Adrenal gland (tissue), 12 donors: ENCODE measurements around the gene TSPEAR. TPM values are rescaled to one million over a fixed set of nuclear protein-coding genes. Genes with fewer than 3 reads are reported as not detected.

Experiments used
- DNase-seq, 7 donors: peaks; one replicate each; pipeline ENCODE4 v3.0.0-alpha.2; 2019 to 2020
- H3K27ac ChIP-seq, 5 donors: fragments of 200-600 bp; sonication (generic) in 4 of 5; 1 replicate in 3 of 5; 2 replicates in 2 of 5; pipeline versions ENCODE4 v1.5.1 to v1.8.0; 2016 to 2020; ENCODE audit warnings: mild to moderate bottlenecking in 1 of 5
- H3K27me3 ChIP-seq: fragments of 200-600 bp; 2 replicates; pipeline ENCODE4 v1.8.0; 2021
- H3K36me3 ChIP-seq, 2 donors: fragments of 200-600 bp; replicated peaks in 1 of 2; 1 replicate in 1 of 2; 2 replicates in 1 of 2; pipeline versions ENCODE4 v1.5.1 to v1.8.0; 2018 to 2022
- H3K4me1 ChIP-seq, 2 donors: fragments of 200-600 bp; replicated peaks in 1 of 2; 1 replicate in 1 of 2; 2 replicates in 1 of 2; pipeline versions ENCODE4 v1.5.1 to v1.8.0; 2018 to 2021
- H3K4me3 ChIP-seq, 4 donors: fragments of 200-600 bp; sonication (generic) in 3 of 4; one replicate each; pipeline ENCODE4 v1.5.1; 2016 to 2018
- H3K9me3 ChIP-seq, 3 donors: fragments of 200-600 bp; sonication (generic) in 1 of 3; replicated peaks in 1 of 3; 1 replicate in 2 of 3; 2 replicates in 1 of 3; pipeline versions ENCODE4 v1.5.1 to v1.8.0; 2016 to 2021
- CTCF ChIP-seq, 6 experiments: fragments of 450-650 bp in 4 of 6; fragments of 200-600 bp in 2 of 6; sonication (generic) in 1 of 6; IDR thresholded peaks; 1 replicate in 5 of 6; 2 replicates in 1 of 6; pipeline versions ENCODE4 v1.5.1 to v1.8.0; 2016 to 2021; ENCODE audit warnings: antibody characterized with exemption in 6 of 6, mild to moderate bottlenecking in 2 of 6, moderate library complexity in 1 of 6
- POLR2A ChIP-seq, 2 donors: fragments of 450-650 bp; IDR thresholded peaks; one replicate each; pipeline ENCODE4 v1.6.1; 2017; ENCODE audit warnings: antibody characterized with exemption in 2 of 2, mild to moderate bottlenecking in 2 of 2, moderate library complexity in 1 of 2
- WGBS, 4 donors: extraction: QIAGEN DNeasy Blood & Tissue Kit in 2 of 4; methylation state at CpG; one replicate each; pipeline versions ENCODE4 v1.1.5 to v1.1.7; 2013 to 2017; 5-methylcytosine and 5-hydroxymethylcytosine counted together
- intact Hi-C, 2 donors: fragments of 100-400 bp; cut with DNase I; formaldehyde crosslinking; loops; one replicate each; pipeline versions ENCODE4 v1.14.1 to v1.15.0; 2022 to 2023
- polyA plus RNA-seq, 3 donors: library from polyadenylated mRNA; stranded (reverse); fragments of 200-250 nt in 2 of 3; fragments of 350-450 nt in 1 of 3; fragmentation: Illumina TruSeq in 1 of 3; extraction: RNeasy Lipid Tissue Mini Kit (QIAGEN cat#74804) in 1 of 3; gene quantifications; one replicate each; pipeline ENCODE4 v1.2.3, GENCODE V29; 2013 to 2014
- total RNA-seq, 9 donors: library from RNA; depleted of rRNA in 4 of 9; stranded (reverse); fragments of >200 nt in 4 of 9; fragments of 120-200 nt in 1 of 9; fragmentation: NEBNext Ultra II Directional in 1 of 9; extraction: Animal tissue kit (Norgen Biotek cat#: 25700) in 1 of 9; gene quantifications; one replicate each; pipeline versions ENCODE4 v1.1.0 to v1.2.4, GENCODE V29; 2013 to 2023
- donor health status: healthy with polysubstance abuse.
- donor health status: Bipolar disorder and iron deficiency.
- donor health status: DM: yes; HTN: yes; CAD: no.
- donor health status: DM: no; HTN: no; CAD: no.
- donor health status: DM: no; HTN: no; CAD: no.
- donor health status: DM: yes; HTN: yes; CAD: no.

TSPEAR gene
- total and polyA plus RNA-seq, 12 donors, result not detected

DNA sequence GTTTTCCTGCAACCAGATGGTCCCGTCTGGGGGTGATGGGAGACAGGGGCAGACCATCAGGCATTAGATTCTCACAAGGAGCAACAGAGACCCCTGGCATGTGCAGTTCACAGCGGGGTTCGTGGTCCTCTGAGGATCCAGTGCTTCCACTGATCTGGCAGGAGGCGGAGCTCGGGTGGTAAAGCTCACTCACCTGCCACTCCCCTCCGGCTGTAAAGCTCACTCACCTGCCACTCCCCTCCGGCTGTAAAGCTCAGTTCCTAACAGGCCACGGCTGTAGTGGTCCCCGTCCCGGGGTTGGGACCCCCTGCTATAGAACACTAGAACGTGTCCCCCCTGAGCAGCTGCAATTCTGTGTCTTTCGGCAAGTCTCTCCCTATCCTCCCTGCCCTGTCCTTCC is 9.8 kb downstream of the TSPEAR start:
- no peak overlapping the region for H3K27ac ChIP-seq
- no peak overlapping the region for H3K4me3 ChIP-seq
- H3K27me3 ChIP-seq, result peaks cover 60% of the 10 kb centered on the region
- intact Hi-C loops, result no loop called here
- no peaks in the 10 kb centered on the region for H3K9me3 ChIP-seq
- peak in 1 of 7 donors; percentile 24 for DNase-seq
- TF ChIP-seq POLR2A (IDR thresholded peaks at IDR 0.05) (no peak), CTCF (IDR thresholded peaks at IDR 0.05) (no peak)
- H3K4me1 ChIP-seq, result no peaks in the 10 kb centered on the region
- no peaks in the 10 kb centered on the region for H3K36me3 ChIP-seq
- WGBS, 4 donors, result 31 to 39% (median 35%) methylated on average over 12 of the region's 12 CpGs

DNA sequence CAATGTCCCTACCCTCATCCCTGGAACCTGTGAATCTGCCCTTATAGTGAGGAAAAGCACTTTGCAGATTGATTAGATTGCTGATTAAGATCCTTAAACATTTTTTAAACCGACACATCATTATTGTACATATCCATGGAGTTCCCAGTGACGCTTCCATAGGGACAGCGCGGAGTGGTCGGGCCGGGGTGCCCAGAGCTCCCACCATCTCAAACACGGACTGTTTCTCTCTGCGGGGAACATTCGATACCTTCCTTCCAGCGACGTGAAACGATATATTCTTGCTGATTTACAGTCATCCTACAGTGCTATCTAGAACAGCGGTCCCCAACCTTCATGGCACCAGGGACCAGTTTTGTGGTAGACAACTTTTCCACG is 10.4 kb downstream of the TSPEAR start:
- intact Hi-C loops, result no loop called here
- no peaks in the 10 kb centered on the region for H3K36me3 ChIP-seq
- DNase-seq, result peak in 1 of 7 donors; percentile 13
- TF ChIP-seq CTCF (IDR thresholded peaks at IDR 0.05), result no peak
- TF ChIP-seq POLR2A (IDR thresholded peaks at IDR 0.05), result no peak
- H3K27ac ChIP-seq, result no peak overlapping the region
- H3K4me3 ChIP-seq, result no peak overlapping the region
- no peaks in the 10 kb centered on the region for H3K9me3 ChIP-seq
- 69 to 81% (median 75%) methylated on average over 14 of the region's 14 CpGs for WGBS, 4 donors
- H3K4me1 ChIP-seq, result no peaks in the 10 kb centered on the region
- H3K27me3 ChIP-seq, result peaks cover 60% of the 10 kb centered on the region

GRCh38 chr21:44700101-44701022 is 11.0 kb downstream of the TSPEAR start:
- Histone ChIP-seq H3K36me3 (no peaks in the 10 kb centered on the region), H3K4me1 (no peaks in the 10 kb centered on the region), H3K27ac (no peak overlapping the region), H3K27me3 (peaks cover 57% of the 10 kb centered on the region), H3K9me3 (no peaks in the 10 kb centered on the region), H3K4me3 (no peak overlapping the region)
- 31 to 49% (median 41%) methylated on average over 13 to 21 of the region's 21 CpGs for WGBS, 4 donors
- no peak for TF ChIP-seq CTCF (IDR thresholded peaks at IDR 0.05)
- TF ChIP-seq POLR2A (IDR thresholded peaks at IDR 0.05), result no peak
- intact Hi-C loops, result no loop called here
- peak in 1 of 7 donors; percentile 11 for DNase-seq

DNA sequence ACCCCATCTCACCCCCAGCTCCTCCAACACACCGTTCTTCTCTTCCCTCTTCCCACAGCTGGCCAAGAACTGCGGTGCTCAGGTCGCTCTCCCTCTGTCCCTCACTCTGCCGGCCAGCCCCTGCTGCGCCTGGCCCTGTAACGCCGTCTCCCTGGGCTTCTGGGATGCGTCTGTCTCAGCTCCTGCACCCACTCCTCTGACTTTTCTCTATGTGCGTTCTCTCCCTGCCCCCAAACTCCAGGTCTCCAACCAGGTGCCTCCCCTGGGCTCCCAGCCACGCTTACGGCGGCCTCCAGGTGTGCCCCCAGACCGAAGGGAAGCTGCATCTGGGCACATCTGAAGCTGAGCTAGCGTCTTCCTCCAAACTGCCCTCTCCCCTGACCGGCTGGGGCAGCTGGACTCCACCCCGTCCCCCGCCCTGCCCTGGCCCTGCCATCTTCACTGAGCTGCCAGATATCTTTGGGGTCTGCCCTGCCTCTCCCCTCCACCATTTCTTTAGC is 11.8 kb downstream of the TSPEAR start:
- Histone ChIP-seq H3K27ac (no peak overlapping the region), H3K27me3 (peaks cover 54% of the 10 kb centered on the region), H3K4me1 (no peaks in the 10 kb centered on the region), H3K4me3 (no peak overlapping the region), H3K36me3 (no peaks in the 10 kb centered on the region), H3K9me3 (no peaks in the 10 kb centered on the region)
- WGBS, 4 donors, result 34 to 55% (median 51%) methylated on average over 16 to 17 of the region's 17 CpGs
- TF ChIP-seq CTCF (IDR thresholded peaks at IDR 0.05) (no peak), POLR2A (IDR thresholded peaks at IDR 0.05) (no peak)
- peak in 1 of 7 donors; percentile 28 for DNase-seq
- intact Hi-C loops, result no loop called here
